H1 (cell line): Measurements from ENCODE around the gene FARSB. TPM values are rescaled to one million over a fixed set of nuclear protein-coding genes. Genes with fewer than 3 reads are reported as not detected.

Experiments used
- CTCF ChIA-PET: fragments of 300-600 bp; sonication (Branson Sonifier 250); formaldehyde crosslinking; loops from one replicate; lab custom pipeline; 2021; ENCODE audit not compliant: partially characterized antibody; lab: Charles Lee
- POLR2A ChIA-PET: fragments of 300-600 bp; sonication (Branson Sonifier 250); formaldehyde crosslinking; loops from one replicate; lab custom pipeline; 2021; ENCODE audit warnings: inconsistent platforms; ENCODE audit not compliant: partially characterized antibody; lab: Charles Lee
- DNase-seq, 2 experiments: peaks; one replicate each; pipeline versions ENCODE4 v3.0.0 to v3.0.0-alpha.2; 2010 to 2022; ENCODE audit warnings: low spot score in 2 of 2, low read depth in 1 of 2, mixed read lengths in 1 of 2
- FAIRE-seq: peaks from 2 replicates; lab custom pipeline; 2011; peaks lifted over from hg19 to GRCh38; lab: Jason Lieb, UNC
- H2AFZ ChIP-seq: 2 replicates; pipeline ENCODE4 v1.8.1; 2012; ENCODE audit warnings: low read length, inconsistent platforms
- H2AK5ac ChIP-seq: 2 replicates; pipeline ENCODE4 v1.6.1; 2013; ENCODE audit warnings: low read depth, low read length
- H2BK120ac ChIP-seq: replicated peaks from 2 replicates; pipeline ENCODE3; 2013; ENCODE audit warnings: low read depth, low read length, inconsistent platforms
- H2BK12ac ChIP-seq: 2 replicates; pipeline ENCODE4 v1.6.1; 2013; ENCODE audit warnings: low read depth, low read length
- H2BK15ac ChIP-seq: 2 replicates; pipeline ENCODE4 v1.6.1; 2013; ENCODE audit warnings: low read length
- H2BK20ac ChIP-seq: 2 replicates; pipeline ENCODE4 v1.6.1; 2013; ENCODE audit warnings: low read length
- H2BK5ac ChIP-seq: 2 replicates; pipeline ENCODE4 v1.6.1; 2013; ENCODE audit warnings: low read depth, low read length
- H3K14ac ChIP-seq: 2 replicates; pipeline ENCODE4 v1.6.1; 2013; ENCODE audit warnings: inconsistent platforms; ENCODE audit not compliant: insufficient read length
- H3K18ac ChIP-seq: 2 replicates; pipeline ENCODE4 v1.6.1; 2013; ENCODE audit warnings: low read length; ENCODE audit errors: extremely low read depth
- H3K23ac ChIP-seq: 2 replicates; pipeline ENCODE4 v1.6.1; 2013; ENCODE audit warnings: inconsistent platforms; ENCODE audit not compliant: insufficient read length
- H3K23me2 ChIP-seq: 2 replicates; pipeline ENCODE4 v1.6.1; 2013; ENCODE audit warnings: low read depth, low read length
- H3K27ac ChIP-seq: 2 replicates; pipeline ENCODE4 v1.6.1; 2011; ENCODE audit warnings: low read depth, low read length, inconsistent platforms
- H3K27me3 ChIP-seq, 4 experiments: replicated peaks in 1 of 4; 1 replicate in 1 of 4; 2 replicates in 3 of 4; pipeline versions ENCODE4 v1.6.1 to v1.8.1; 2011 to 2013; ENCODE audit warnings: low read length in 3 of 4, mild to moderate bottlenecking in 3 of 4, inconsistent platforms in 2 of 4, mixed read lengths in 2 of 4, moderate library complexity in 1 of 4; ENCODE audit not compliant: control insufficient read depth in 3 of 4, insufficient read depth in 3 of 4; ENCODE audit errors: extremely low read depth in 1 of 4
- H3K36me3 ChIP-seq, 4 experiments: 2 replicates each; pipeline versions ENCODE4 v1.6.1 to v1.8.1; 2011 to 2013; ENCODE audit warnings: mild to moderate bottlenecking in 4 of 4, low read length in 3 of 4, moderate library complexity in 2 of 4, control low read depth in 1 of 4, inconsistent platforms in 1 of 4; ENCODE audit not compliant: insufficient read depth in 4 of 4, control insufficient read depth in 2 of 4
- H3K4ac ChIP-seq: replicated peaks from 2 replicates; pipeline ENCODE3; 2013; ENCODE audit warnings: low read length, low read depth, mixed read lengths, inconsistent platforms; ENCODE audit not compliant: insufficient read length
- H3K4me1 ChIP-seq, 4 experiments: replicated peaks in 1 of 4; 1 replicate in 1 of 4; 2 replicates in 3 of 4; pipeline versions ENCODE4 v1.6.1 to v1.8.1; 2011 to 2013; ENCODE audit warnings: low read length in 3 of 4, inconsistent platforms in 2 of 4, mixed read lengths in 1 of 4; ENCODE audit not compliant: insufficient read depth in 4 of 4, control insufficient read depth in 3 of 4
- H3K4me2 ChIP-seq, 2 experiments: 2 replicates each; pipeline versions ENCODE4 v1.6.1 to v1.8.1; 2011 to 2013; ENCODE audit warnings: low read depth in 2 of 2, low read length in 2 of 2, control low read depth in 1 of 2, inconsistent platforms in 1 of 2, mild to moderate bottlenecking in 1 of 2; ENCODE audit not compliant: insufficient read depth in 1 of 2
- H3K4me3 ChIP-seq, 4 experiments: fragments of 200-600, 300-600 bp in 1 of 4; sonication (generic), shearing (Covaris generic), sonication (Bioruptor Twin) in 1 of 4; 2 replicates each; pipeline versions ENCODE4 v1.5.1 to v1.8.1; 2011 to 2016; ENCODE audit warnings: low read length in 4 of 4, low read depth in 3 of 4, control low read depth in 2 of 4, inconsistent platforms in 2 of 4, mild to moderate bottlenecking in 2 of 4, mixed read lengths in 1 of 4, moderate library complexity in 1 of 4; ENCODE audit not compliant: insufficient read depth in 2 of 4; ENCODE audit errors: extremely low read depth in 1 of 4
- H3K56ac ChIP-seq: replicated peaks from 2 replicates; pipeline ENCODE3; 2013; ENCODE audit warnings: low read depth, mild to moderate bottlenecking, mixed read lengths, low read length, inconsistent platforms; ENCODE audit not compliant: insufficient read length
- H3K79me1 ChIP-seq: 2 replicates; pipeline ENCODE4 v1.6.1; 2013; ENCODE audit warnings: low read depth, low read length, control low read depth
- H3K79me2 ChIP-seq, 2 experiments: 2 replicates each; pipeline versions ENCODE4 v1.6.1 to v1.8.1; 2012 to 2013; ENCODE audit warnings: low read length in 2 of 2, mild to moderate bottlenecking in 2 of 2, inconsistent platforms in 1 of 2; ENCODE audit not compliant: insufficient read depth in 2 of 2, control insufficient read depth in 1 of 2
- H3K9ac ChIP-seq, 4 experiments: replicated peaks in 1 of 4; 1 replicate in 1 of 4; 2 replicates in 3 of 4; pipeline versions ENCODE4 v1.6.1 to v1.8.1; 2011 to 2013; ENCODE audit warnings: low read depth in 3 of 4, low read length in 3 of 4, control low read depth in 2 of 4, mild to moderate bottlenecking in 2 of 4, moderate library complexity in 2 of 4, inconsistent platforms in 1 of 4; ENCODE audit errors: extremely low read depth in 1 of 4
- H3K9me3 ChIP-seq, 2 experiments: 2 replicates each; pipeline versions ENCODE4 v1.6.1 to v1.8.1; 2012 to 2013; ENCODE audit warnings: mild to moderate bottlenecking in 2 of 2, moderate library complexity in 2 of 2, control low read depth in 1 of 2, inconsistent platforms in 1 of 2, low read depth in 1 of 2, low read length in 1 of 2, mixed read lengths in 1 of 2; ENCODE audit not compliant: insufficient read depth in 2 of 2
- H4K20me1 ChIP-seq, 2 experiments: replicated peaks in 1 of 2; 2 replicates each; pipeline versions ENCODE3 to v1.8.1; 2011 to 2013; ENCODE audit warnings: inconsistent platforms in 2 of 2, low read length in 2 of 2, mild to moderate bottlenecking in 1 of 2; ENCODE audit not compliant: insufficient read depth in 2 of 2, control insufficient read depth in 1 of 2
- H4K5ac ChIP-seq: 2 replicates; pipeline ENCODE4 v1.6.1; 2013; ENCODE audit warnings: low read length, low read depth, mixed read lengths, inconsistent platforms; ENCODE audit not compliant: insufficient read length
- H4K8ac ChIP-seq: 2 replicates; pipeline ENCODE4 v1.8.0; 2013; ENCODE audit warnings: mild to moderate bottlenecking, moderate library complexity, low read length, inconsistent platforms; ENCODE audit not compliant: insufficient read depth; ENCODE audit errors: extremely low read depth
- H4K91ac ChIP-seq: replicated peaks from 2 replicates; pipeline ENCODE3; 2013; ENCODE audit warnings: low read length, mixed read lengths, inconsistent platforms; ENCODE audit not compliant: insufficient read length
- TAF7 ChIP-seq: optimal IDR thresholded peaks from 2 replicates; pipeline ENCODE3; 2011; ENCODE audit warnings: low read depth, mild to moderate bottlenecking, inconsistent platforms, low read length, moderate library complexity, borderline replicate concordance
- WGBS, 2 experiments: shearing (Covaris generic) in 1 of 2; methylation state at CpG; one replicate each; pipeline versions ENCODE4 v1.1.6 to v1.1.7; 2013 to 2015; ENCODE audit warnings: low lambda C conversion rate in 2 of 2, mixed read lengths in 2 of 2, inconsistent platforms in 1 of 2, low coverage in 1 of 2, missing lambda C conversion rate in 1 of 2; ENCODE audit not compliant: insufficient replicate concordance in 2 of 2, insufficient coverage in 1 of 2, insufficient read length in 1 of 2; ENCODE audit errors: extremely low coverage in 1 of 2, missing lambda C conversion rate in 1 of 2; 5-methylcytosine and 5-hydroxymethylcytosine counted together
- polyA plus RNA-seq, 7 experiments: library from polyadenylated mRNA; depleted of rRNA in 3 of 7; stranded (reverse) in 5 of 7; unstranded in 2 of 7; fragments of >200 nt in 5 of 7; fragments of 200-250 nt in 2 of 7; gene quantifications; 1 replicate in 5 of 7; 2 replicates in 1 of 7; 4 replicates in 1 of 7; pipeline versions ENCODE4 v1.2.1 to v1.2.3, GENCODE V29; 2011 to 2013; ENCODE audit warnings: missing spikeins in 2 of 7, mixed read lengths in 2 of 7
- total RNA-seq: library from RNA; stranded (reverse); fragmentation: NEBNext Ultra II Directional; extraction: Animal tissue kit (Norgen Biotek cat#: 25700); gene quantifications from 2 replicates; pipeline ENCODE4 v1.2.1, GENCODE V29; 2021

FARSB gene
- total and polyA plus RNA-seq, 2 of the 8 experiments (the other 6 are each of a cell fraction or from before 2014, with no cell fraction given), result 21.0 to 37.9 TPM

DNA sequence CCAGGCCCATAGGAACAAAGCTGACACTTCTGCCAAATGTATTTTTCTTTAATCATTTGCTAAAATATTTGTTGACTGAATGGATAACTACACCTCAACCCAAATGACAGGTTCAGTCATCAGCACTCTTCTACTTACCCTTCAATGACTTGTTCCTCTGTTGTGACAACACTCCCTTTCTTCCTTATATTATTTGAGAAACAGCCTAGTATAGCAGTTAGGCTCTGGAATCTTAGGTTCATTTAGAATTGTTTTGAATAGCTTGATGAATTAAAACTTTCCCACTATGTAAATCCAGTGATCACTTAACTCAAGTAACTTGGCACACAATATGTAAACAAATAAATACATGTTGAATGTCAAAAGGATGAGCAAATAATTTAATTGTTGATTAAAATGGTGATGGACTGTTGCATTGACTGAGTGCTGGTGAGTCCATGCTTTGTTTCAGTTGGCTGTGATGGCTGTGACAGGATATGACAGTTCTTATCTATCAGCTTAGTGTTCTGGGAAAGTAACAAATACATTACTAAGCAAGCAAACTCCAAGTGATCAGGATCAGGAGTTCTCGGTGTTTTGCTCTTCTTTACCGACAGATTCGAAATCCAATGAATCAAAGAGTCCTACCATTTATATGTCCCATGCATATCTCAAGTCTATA lies 12.7 kb upstream of the FARSB start:
- WGBS, 2 experiments, result 87% methylated on average over 3 of the region's 3 CpGs; no CpG with 5 or more reads in 1 of the 2 experiments
- no peaks in the 10 kb centered on the region for H3K79me2 ChIP-seq
- no peaks in the 10 kb centered on the region for H4K20me1 ChIP-seq
- no peak for TF ChIP-seq TAF7
- no peak overlapping the region for H2BK12ac ChIP-seq
- no peak overlapping the region for H3K4me3 ChIP-seq
- H2BK15ac ChIP-seq, result no peak overlapping the region
- no peak overlapping the region for H3K27ac ChIP-seq
- H3K23me2 ChIP-seq, result peaks cover 10% of the 10 kb centered on the region; the same call in 1 of the 2 replicates
- DNase-seq (no peak), FAIRE-seq (no peak)
- peaks cover 0 to 23% (median 11%) of the 10 kb centered on the region in 4 experiments; a peak in 6 of 7 replicates for H3K27me3 ChIP-seq
- H3K23ac ChIP-seq, result no peak overlapping the region
- H4K5ac ChIP-seq, result no peak overlapping the region
- H3K79me1 ChIP-seq, result no peaks in the 10 kb centered on the region
- H2AK5ac ChIP-seq, result no peak overlapping the region
- H2AFZ ChIP-seq, result no peak overlapping the region
- CTCF ChIA-PET, result interaction anchor here (1.0 kb wide), 1 partner anchor 128 kb away, joined by 3 read pairs; no protein-coding TSS in a partner anchor
- H3K4me1 ChIP-seq, result peaks cover 0 to 3% (median 0%) of the 10 kb centered on the region in 4 experiments; a peak in 2 of 7 replicates
- H3K36me3 ChIP-seq, result no peaks in the 10 kb centered on the region
- no peaks in the 10 kb centered on the region for H3K9me3 ChIP-seq
- no peak overlapping the region for H3K56ac ChIP-seq
- H3K18ac ChIP-seq, result no peak overlapping the region
- no peak overlapping the region for H3K4ac ChIP-seq
- POLR2A ChIA-PET, result interaction anchor here (0.9 to 1.7 kb wide), 3 partner anchors 13 to 81 kb away, joined by 3 to 7 read pairs (median 3); partner anchors contain the start of gene FARSB
- no peak overlapping the region for H3K9ac ChIP-seq
- H3K4me2 ChIP-seq, result no peak overlapping the region
- no peak overlapping the region for H2BK5ac ChIP-seq
- H3K14ac ChIP-seq, result no peak overlapping the region
- H2BK20ac ChIP-seq, result no peak overlapping the region
- no peak overlapping the region for H2BK120ac ChIP-seq
- no peak overlapping the region for H4K8ac ChIP-seq
- no peak overlapping the region for H4K91ac ChIP-seq
